ENCODE data around the gene RAB40B.
A peak's percentile ranks its signal among the peaks of the same experiment; 100 is the strongest.

The RAB40B gene

DNA sequence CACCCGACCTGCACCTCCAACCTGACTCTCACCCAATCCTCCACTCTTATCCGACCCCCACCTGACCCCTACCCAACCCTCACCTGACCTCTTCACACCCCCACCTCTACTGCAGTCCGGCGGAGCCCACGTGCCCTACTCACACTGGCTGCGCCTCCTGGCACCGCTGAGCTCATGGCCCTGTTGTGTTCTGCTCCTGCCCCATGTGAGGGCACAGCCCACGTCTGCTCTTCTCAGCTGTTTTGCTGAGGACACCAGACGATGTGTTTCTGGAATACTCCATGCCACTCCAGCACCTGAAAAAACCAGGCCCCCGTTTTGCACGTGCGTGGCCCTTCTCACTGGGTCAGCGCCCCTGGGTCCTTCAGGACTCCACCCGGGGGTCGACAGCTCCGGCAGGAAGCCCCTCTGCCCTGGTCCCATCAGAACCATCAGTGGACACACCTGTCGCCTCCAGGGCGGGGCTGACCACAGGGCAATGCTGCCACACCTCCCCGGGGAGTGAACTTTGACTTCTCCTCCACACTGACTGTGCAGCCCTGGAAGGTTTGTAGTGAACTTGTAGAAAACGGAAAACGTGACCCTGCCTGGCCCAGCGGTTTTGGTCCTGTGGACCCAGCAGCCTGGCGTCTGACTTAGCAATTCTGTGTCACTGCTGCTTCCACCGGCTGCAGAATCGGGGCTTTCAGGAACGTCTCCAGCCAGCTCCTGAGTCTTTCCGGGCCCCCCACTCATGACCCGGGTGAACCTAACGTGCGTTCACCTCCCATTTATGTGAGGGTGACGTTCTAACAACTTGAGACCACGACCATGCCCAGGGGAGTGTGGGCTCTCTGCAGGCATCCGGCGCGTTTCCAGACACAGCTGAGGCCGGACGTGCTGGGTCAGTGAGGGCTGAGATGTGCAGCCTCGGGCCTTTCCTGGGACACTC is 5.7 kb upstream of the RAB40B start:
- Mint-ChIP-seq H3K9me3 (no peaks in the 10 kb centered on the region), H3K4me3 (no peak overlapping the region), H3K36me3 (no peaks in the 10 kb centered on the region), H3K27ac (peak overlapping the region; percentile 65), H3K4me1 (peaks cover 11 to 30% of the 10 kb centered on the region in 2 donors), H3K27me3 (peaks cover 0 to 3% of the 10 kb centered on the region in 2 donors)
- no peak for ATAC-seq (replicated peaks)
- no peak for DNase-seq

DNA sequence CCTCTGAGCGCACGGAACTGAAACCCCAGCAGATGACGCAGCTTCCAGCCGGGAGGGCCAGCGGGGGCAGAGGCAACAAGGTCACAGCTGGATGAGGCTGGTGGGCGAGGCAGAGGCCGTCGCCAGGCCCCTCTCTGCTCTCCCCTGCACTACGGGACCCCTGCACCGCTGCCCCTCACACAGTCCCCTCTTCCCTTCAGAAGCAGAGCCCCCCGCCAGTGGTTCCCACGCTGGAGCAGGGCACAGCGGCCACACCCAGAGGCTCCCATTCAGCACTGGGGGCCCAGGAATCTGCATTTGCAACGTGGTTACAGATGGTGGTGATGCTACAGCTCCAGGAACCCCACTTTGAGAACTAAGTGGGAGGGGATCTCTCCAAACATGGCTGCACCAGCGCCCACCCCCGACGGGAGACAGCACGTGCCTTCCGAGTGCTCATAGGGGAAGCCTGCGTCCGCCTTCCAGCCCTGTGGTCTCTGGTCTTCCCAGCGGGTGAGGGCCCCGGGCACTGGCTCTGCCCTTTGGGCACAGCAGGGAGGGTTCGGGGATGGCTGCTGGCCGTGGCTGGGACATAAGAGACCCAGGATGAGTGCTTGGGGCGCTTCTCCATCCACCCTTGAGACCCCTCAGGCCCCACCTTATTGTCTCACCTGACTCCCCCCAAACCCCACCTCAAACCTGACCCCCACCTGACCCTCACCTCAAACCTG is 4.7 kb upstream of the RAB40B start:
- DNase-seq (no peak), ATAC-seq (replicated peaks) (no peak)
- Mint-ChIP-seq H3K4me1 (peaks cover 13 to 29% of the 10 kb centered on the region in 2 donors), H3K9me3 (no peaks in the 10 kb centered on the region), H3K36me3 (no peaks in the 10 kb centered on the region), H3K27me3 (peaks cover 0 to 3% of the 10 kb centered on the region in 2 donors), H3K4me3 (no peak overlapping the region), H3K27ac (no peak overlapping the region)

DNA sequence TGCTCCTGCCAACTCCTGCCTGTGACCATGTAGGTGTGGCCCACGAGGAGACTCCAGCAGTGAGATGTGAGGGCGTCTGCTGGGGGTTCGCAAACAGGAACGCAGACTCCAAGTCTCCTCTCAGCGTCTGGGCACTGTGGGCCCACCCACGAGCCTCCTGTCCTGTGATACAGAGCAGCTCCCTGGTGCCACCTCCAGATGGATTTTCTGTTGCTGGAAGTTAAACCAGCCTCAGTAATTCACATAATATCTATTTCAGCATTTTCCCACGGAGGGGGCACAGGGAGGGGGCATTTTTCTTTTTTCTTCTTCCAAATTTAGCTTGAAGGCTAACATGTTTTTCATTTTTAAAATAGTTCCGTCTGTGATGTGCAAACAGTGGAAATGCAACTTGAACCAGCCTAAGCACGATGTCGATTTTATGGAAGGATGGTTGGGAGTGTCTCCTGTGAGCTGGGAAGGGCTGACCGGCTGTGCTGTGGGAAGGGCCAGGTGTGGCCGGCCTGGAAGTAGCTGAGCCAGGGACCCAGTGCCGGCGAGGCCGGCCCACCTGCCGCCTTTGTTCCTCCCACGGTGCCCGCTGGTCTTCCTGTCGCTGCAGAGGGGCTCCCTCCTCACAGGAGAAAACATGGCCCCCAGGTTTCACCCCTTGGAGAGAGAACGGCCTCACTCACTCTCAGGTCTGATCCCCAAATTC is 3.9 kb upstream of the RAB40B start:
- peaks cover 8 to 23% of the 10 kb centered on the region in 2 donors for H3K4me1 Mint-ChIP-seq
- no peak for DNase-seq
- no peaks in the 10 kb centered on the region for H3K36me3 Mint-ChIP-seq
- no peak overlapping the region for H3K27ac Mint-ChIP-seq
- ATAC-seq (replicated peaks) = no peak
- no peaks in the 10 kb centered on the region for H3K9me3 Mint-ChIP-seq
- H3K27me3 Mint-ChIP-seq = peaks cover 2 to 5% of the 10 kb centered on the region in 2 donors
- H3K4me3 Mint-ChIP-seq = no peak overlapping the region

DNA sequence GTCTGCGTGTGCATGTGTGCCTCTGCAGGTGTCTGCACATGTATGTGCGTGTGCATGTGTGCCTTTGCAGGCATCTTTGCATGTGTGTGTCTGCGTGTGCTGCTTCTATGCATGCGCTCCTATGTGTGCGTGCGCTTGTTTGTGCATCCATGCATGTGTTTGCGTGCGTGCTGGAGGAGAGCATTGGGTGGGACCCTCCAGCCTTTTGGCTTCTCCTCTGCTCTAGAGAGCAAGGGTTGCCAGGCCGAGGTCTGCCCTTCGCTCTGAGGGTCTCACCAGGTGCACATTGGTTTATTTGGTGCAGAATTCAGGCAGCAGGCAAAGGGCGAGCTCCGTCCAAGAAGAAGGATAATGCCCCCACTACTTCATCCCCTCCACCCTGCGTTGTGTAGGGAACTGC is 1.1 kb upstream of the RAB40B start:
- H3K9me3 Mint-ChIP-seq = peaks cover 4 to 6% of the 10 kb centered on the region in 2 donors
- peaks cover 13 to 22% of the 10 kb centered on the region in 2 donors for H3K4me1 Mint-ChIP-seq
- H3K27ac Mint-ChIP-seq = no peak overlapping the region
- ATAC-seq (replicated peaks) (no peak), DNase-seq (no peak)
- peaks cover 12 to 17% of the 10 kb centered on the region in 2 donors for H3K27me3 Mint-ChIP-seq
- peaks cover 7 to 8% of the 10 kb centered on the region in 2 donors for H3K36me3 Mint-ChIP-seq
- H3K4me3 Mint-ChIP-seq = peak overlapping the region; percentile 84 to 86

DNA sequence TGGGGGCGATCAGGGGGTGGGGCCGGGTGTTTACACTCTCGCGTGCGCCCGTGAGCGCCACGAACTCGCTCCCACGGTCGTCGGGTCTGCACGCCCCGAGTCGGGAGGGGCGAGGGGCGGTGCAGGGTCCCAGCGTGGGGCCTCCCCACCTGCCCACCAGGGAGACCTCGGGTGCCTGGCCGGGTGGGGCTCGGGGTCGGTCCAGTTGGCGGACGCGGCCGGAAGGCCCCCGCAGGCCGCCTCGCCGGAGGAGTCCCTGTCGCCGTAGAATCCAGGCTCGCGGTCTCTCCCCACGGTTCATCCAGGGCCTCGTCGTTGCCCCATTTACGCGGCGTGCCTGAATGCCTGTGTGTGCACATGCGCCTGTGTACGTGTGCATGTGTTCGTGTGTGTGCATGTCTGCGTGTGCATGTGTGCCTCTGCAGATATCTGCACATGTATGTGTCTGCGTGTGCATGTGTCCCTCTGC is 510 bp upstream of the RAB40B start:
- Mint-ChIP-seq H3K36me3 (peaks cover 10 to 11% of the 10 kb centered on the region in 2 donors), H3K27ac (no peak overlapping the region), H3K4me3 (peak overlapping the region; percentile 84 to 86), H3K9me3 (peaks cover 7 to 9% of the 10 kb centered on the region in 2 donors), H3K4me1 (peaks cover 13 to 17% of the 10 kb centered on the region in 2 donors), H3K27me3 (peaks cover 12 to 17% of the 10 kb centered on the region in 2 donors)
- DNase-seq (no peak), ATAC-seq (replicated peaks) (peak in 1 of 2 donors; percentile 1)

DNA sequence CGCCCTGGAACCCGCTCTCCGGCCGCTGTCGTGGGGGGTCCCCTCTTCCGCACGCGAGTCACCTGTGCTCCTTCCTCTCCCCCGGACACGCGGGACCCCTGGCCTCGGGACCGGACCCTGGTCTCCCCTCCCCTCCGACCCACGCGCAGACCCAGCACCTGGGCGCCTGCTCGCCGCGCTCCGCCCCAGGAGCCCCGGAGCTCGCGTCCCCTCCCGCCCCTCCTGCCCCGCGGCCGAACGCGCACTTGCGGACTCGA is 762 bp downstream of the RAB40B start:
- peaks cover 11 to 14% of the 10 kb centered on the region in 2 donors for H3K4me1 Mint-ChIP-seq
- peak overlapping the region; percentile 41 to 78 for H3K4me3 Mint-ChIP-seq
- DNase-seq = no peak
- ATAC-seq (replicated peaks) = no peak
- H3K27ac Mint-ChIP-seq = no peak overlapping the region
- peaks cover 9 to 17% of the 10 kb centered on the region in 2 donors for H3K27me3 Mint-ChIP-seq
- peaks cover 13 to 16% of the 10 kb centered on the region in 2 donors for H3K36me3 Mint-ChIP-seq
- H3K9me3 Mint-ChIP-seq = peaks cover 7 to 9% of the 10 kb centered on the region in 2 donors

DNA sequence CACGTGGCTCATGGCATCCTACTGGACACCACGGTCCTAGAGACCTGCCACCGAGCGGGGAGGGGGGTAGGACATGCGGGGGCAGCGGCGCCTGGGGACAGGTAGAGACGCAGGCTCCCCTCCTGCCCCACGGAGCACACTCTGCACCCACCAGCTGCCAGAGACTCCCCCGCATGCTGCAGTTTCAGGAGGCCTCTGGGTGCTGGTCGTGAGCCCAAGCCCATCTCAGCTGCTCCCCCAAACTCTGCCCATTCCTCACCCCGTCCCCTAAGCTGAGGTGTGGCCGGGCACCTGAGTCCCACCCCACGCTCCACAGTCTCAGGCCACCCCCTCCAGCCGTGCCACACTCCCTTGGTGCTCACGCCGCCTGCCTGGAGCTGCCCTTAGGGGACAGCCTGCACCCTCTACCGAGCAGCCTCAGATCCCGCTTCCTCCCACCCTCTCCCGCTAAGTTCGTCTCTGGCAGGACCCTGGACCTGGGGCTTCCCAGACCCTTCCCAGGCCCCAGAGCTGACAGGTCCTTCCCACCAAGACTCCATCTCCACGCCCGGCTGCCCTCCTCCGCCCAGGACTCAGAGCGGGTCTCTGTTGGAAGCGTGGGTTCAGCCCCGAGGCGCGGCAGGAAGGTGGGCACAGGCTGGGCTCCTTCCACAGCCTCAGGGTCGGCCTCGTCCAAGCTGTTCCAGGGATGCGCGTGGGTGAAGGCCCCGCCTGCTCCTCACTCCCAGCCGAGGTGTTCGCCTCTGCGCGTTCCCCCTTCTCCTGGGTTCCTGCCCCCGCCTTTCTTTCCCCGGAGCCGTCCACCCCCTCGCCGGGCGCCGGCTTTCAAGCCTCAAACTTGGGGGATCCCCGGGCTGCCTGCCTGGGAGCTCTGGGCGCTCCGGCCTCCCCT is 1.3 kb downstream of the RAB40B start:
- Mint-ChIP-seq H3K9me3 (peaks cover 7 to 9% of the 10 kb centered on the region in 2 donors), H3K4me1 (peaks cover 13 to 14% of the 10 kb centered on the region in 2 donors), H3K36me3 (peaks cover 13 to 16% of the 10 kb centered on the region in 2 donors), H3K4me3 (peak overlapping the region; percentile 41 to 78), H3K27me3 (peaks cover 9 to 17% of the 10 kb centered on the region in 2 donors), H3K27ac (peak overlapping the region; percentile 37)
- ATAC-seq (replicated peaks) = no peak
- no peak for DNase-seq

DNA sequence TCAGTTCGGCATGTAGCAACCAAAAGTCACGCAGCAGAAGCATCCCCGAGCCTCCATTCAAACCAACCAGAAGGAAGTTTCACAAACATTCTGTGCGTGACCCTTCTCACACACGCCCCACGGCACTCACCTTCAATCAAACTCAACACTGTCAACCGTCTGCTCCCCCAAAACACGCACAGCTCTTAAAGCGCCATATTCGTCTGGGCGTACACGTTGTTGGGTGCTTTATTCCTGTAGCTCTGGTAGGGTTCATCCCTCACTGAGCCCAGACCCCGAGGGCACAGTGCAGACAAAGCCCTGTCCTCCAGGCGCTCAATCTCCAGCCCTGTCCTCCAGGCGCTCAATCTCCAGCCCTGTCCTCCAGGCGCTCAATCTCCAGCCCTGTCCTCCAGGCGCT is 2.2 kb downstream of the RAB40B start:
- Mint-ChIP-seq H3K27me3 (peaks cover 9 to 17% of the 10 kb centered on the region in 2 donors), H3K36me3 (peaks cover 13 to 19% of the 10 kb centered on the region in 2 donors), H3K9me3 (peaks cover 7 to 9% of the 10 kb centered on the region in 2 donors), H3K4me1 (peaks cover 14 to 18% of the 10 kb centered on the region in 2 donors), H3K4me3 (no peak overlapping the region), H3K27ac (no peak overlapping the region)
- DNase-seq = no peak
- ATAC-seq (replicated peaks) = no peak

DNA sequence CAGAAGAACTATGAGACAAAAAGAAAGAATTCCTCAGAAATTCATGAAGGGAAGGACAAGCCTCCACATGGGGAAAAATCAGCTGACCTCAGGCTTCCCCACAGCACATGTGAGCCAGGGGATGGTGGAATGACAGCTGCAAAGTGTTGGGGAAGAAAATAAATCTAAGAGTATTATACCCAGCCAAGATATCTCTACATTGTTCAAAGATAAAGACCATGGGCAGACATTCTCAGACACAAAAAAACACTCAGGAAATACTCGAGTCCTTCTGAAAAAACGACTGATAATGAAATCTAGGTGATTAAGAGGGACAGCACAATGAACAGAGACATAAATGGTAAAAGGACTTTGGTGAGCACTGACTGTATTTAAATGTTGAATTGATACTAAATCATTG is 3.9 kb downstream of the RAB40B start:
- Mint-ChIP-seq H3K4me1 (peaks cover 14 to 16% of the 10 kb centered on the region in 2 donors), H3K9me3 (peaks cover 7 to 9% of the 10 kb centered on the region in 2 donors), H3K36me3 (peaks cover 16 to 19% of the 10 kb centered on the region in 2 donors), H3K27ac (no peak overlapping the region), H3K4me3 (no peak overlapping the region), H3K27me3 (peaks cover 9 to 17% of the 10 kb centered on the region in 2 donors)
- DNase-seq (no peak), ATAC-seq (replicated peaks) (no peak)

DNA sequence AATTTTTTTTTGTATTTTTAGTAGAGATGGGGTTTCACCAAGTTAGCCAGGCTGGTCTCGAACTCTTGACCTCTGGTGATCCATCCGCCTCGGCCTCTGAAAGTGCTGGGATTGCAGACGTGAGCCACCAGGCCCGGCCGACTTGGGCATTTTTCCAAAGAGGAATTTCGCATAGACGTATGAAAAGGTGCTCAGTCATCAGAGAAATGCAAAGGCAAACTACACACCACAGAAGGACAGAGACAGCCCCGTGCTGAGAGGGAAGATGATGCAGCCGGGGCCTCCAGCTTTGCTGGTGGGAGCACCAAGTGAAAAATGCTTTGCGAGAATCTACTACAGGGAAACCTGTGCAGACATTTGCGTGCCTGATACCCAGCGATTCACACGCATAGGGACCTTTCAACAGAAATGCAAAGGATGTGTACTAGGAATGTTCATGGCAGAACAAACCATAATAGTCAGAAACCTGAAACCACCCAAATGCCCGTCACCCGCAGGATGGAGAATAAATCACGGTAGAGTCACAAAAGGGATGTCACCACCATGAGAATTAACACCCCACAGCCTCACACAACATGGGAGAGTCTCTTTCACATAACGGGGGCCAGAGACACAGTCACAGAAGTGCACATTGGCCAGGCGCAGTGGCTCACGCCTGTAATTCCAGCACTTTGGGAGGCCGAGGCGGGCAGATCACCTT is 5.2 kb downstream of the RAB40B start:
- peaks cover 7 to 9% of the 10 kb centered on the region in 2 donors for H3K9me3 Mint-ChIP-seq
- peaks cover 9 to 12% of the 10 kb centered on the region in 2 donors for H3K4me1 Mint-ChIP-seq
- no peak overlapping the region for H3K27ac Mint-ChIP-seq
- ATAC-seq (replicated peaks) (no peak), DNase-seq (no peak)
- peaks cover 16 to 19% of the 10 kb centered on the region in 2 donors for H3K36me3 Mint-ChIP-seq
- no peak overlapping the region for H3K4me3 Mint-ChIP-seq
- H3K27me3 Mint-ChIP-seq = peaks cover 9 to 17% of the 10 kb centered on the region in 2 donors

DNA sequence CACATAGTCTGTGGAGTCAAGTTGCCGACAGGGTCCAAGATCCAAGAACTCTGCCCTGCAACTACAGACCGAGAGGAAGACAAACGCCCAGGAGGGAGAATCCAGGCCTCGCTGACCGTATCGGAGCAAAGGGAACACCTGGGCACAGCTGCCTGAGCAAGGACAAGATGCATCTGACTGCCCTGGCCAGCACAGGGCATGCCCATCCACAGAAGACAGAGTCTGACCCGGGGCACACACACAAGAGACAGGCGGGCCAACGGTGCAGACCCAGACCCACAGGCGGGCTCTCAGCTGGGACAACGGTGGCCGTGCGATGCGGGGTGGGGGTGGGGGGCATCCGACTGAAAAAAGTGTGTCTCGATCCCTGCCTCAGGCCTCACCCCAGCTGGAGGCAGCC is 6.2 kb downstream of the RAB40B start:
- no peak overlapping the region for H3K27ac Mint-ChIP-seq
- H3K27me3 Mint-ChIP-seq = peaks cover 7 to 14% of the 10 kb centered on the region in 2 donors
- ATAC-seq (replicated peaks) (no peak), DNase-seq (no peak)
- H3K4me1 Mint-ChIP-seq = peaks cover 6 to 11% of the 10 kb centered on the region in 2 donors
- H3K36me3 Mint-ChIP-seq = peaks cover 16 to 19% of the 10 kb centered on the region in 2 donors
- H3K4me3 Mint-ChIP-seq = no peak overlapping the region
- H3K9me3 Mint-ChIP-seq = peaks cover 7 to 9% of the 10 kb centered on the region in 2 donors

DNA sequence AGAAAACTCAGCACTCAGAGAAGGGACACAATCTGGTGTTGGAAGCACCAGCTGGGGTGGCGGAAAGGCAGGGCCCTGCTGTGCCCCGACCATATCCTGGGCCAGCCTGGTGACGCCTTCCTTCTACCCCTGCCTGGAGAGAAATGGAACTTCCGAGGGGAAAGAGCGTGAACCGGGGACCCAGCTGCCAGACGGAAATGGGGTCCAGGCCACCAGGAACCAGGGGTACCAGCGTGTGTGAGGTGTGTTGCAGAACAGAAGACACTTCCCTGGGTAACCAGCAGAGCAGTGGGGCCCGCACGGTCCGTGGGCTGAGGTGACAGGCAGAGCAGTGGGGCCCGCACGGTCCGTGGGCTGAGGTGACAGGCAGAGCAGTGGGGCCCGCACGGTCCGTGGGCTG is 6.8 kb downstream of the RAB40B start:
- peaks cover 7 to 9% of the 10 kb centered on the region in 2 donors for H3K9me3 Mint-ChIP-seq
- no peak for ATAC-seq (replicated peaks)
- H3K36me3 Mint-ChIP-seq = peaks cover 16 to 19% of the 10 kb centered on the region in 2 donors
- peaks cover under 1 to 7% of the 10 kb centered on the region in 2 donors for H3K4me1 Mint-ChIP-seq
- H3K4me3 Mint-ChIP-seq = no peak overlapping the region
- DNase-seq = no peak
- H3K27me3 Mint-ChIP-seq = peaks cover 1 to 8% of the 10 kb centered on the region in 2 donors
- H3K27ac Mint-ChIP-seq = no peak overlapping the region
